Neural crest cell (in vitro differentiated cells): ENCODE measurements around the gene BTBD9. TPM values are rescaled to one million over a fixed set of nuclear protein-coding genes. Genes with fewer than 3 reads are reported as not detected.

Experiments
- DNase-seq: peaks from one replicate; pipeline ENCODE4 v3.0.0; 2021; ENCODE audit warnings: low read depth, mixed read lengths, low spot score
- H3K27ac Mint-ChIP-seq: one replicate; pipeline ENCODE4 v1.8.0; 2021; ENCODE audit warnings: mild to moderate bottlenecking, mixed read lengths; ENCODE audit not compliant: unreplicated experiment
- H3K27me3 Mint-ChIP-seq: 2 replicates; pipeline ENCODE4 v1.8.0; 2021; ENCODE audit warnings: low read depth, mild to moderate bottlenecking, mixed read lengths
- H3K36me3 Mint-ChIP-seq: 2 replicates; pipeline ENCODE4 v1.8.0; 2021; ENCODE audit warnings: low read depth, mild to moderate bottlenecking, mixed read lengths
- H3K4me1 Mint-ChIP-seq: 2 replicates; pipeline ENCODE4 v1.8.0; 2021; ENCODE audit warnings: mixed read lengths
- H3K4me3 Mint-ChIP-seq: one replicate; pipeline ENCODE4 v1.8.0; 2021; ENCODE audit warnings: mild to moderate bottlenecking, mixed read lengths
- H3K9me3 Mint-ChIP-seq: 2 replicates; pipeline ENCODE4 v1.8.0; 2021; ENCODE audit warnings: mixed read lengths
- CTCF ChIP-seq: fragments of 200-600 bp; sonication (generic); conservative IDR thresholded peaks from 2 replicates; pipeline ENCODE4 v1.5.0; 2021; ENCODE audit warnings: antibody characterized with exemption, mild to moderate bottlenecking
- total RNA-seq: library from RNA; stranded (reverse); gene quantifications from 2 replicates; pipeline ENCODE4 v1.2.1, GENCODE V29; 2021

Gene BTBD9
- total RNA-seq, 1 donor from 2014 or later = 18.0 TPM

DNA sequence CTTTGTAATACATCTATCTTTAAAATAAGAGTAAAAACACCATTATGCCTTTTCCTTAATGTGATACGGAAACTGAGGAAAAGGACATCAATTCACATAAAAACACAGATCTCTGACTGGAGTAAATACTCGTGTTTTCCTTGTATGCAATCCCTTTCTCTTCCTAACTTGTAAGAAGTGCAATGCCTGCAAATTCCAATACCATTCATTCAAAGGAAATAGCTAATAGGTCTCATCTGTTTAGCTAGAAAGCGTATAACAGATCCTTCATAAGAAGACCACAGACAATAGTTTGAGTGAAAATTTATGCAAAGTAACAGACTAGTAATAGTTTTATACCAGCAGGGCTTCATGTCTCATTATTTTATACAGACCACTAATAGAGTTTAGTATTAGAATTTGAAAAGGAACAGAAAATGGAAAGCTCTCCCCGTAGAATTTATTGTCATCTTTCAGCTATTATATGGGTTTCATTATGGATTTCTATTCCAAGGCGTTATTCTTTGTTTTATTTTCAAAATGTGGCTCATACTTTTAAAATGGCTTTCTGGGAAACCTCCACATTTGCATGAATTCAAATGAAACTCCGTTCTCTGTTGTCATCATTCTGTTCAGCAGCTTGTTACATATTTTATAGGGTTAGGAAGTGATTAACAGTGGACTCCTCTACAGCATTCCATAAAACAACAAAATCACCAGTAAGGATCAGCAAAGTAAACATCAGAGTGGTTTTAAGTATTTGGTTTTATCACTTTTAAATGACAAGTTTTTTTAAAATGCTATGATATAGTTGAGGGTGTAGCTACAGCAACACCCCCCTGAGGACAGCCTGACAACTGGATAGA is 186.7 kb downstream of the BTBD9 start:
- Mint-ChIP-seq H3K27ac (no peak overlapping the region), H3K27me3 (no peaks in the 10 kb centered on the region)

GRCh38 chr6:38450717-38451116 is 189.0 kb downstream of the BTBD9 start:
- Mint-ChIP-seq H3K27ac (no peak overlapping the region), H3K4me1 (no peaks in the 10 kb centered on the region), H3K27me3 (no peaks in the 10 kb centered on the region), H3K36me3 (peaks cover 5% of the 10 kb centered on the region), H3K4me3 (no peak overlapping the region), H3K9me3 (peaks cover 8% of the 10 kb centered on the region)
- no peak for TF ChIP-seq CTCF
- no peak for DNase-seq

More for the DNA sequence above, 186.7 kb downstream of the BTBD9 start:
- DNase-seq = no peak
- no peak for TF ChIP-seq CTCF
- Mint-ChIP-seq H3K36me3 (peaks cover 5% of the 10 kb centered on the region), H3K4me1 (no peaks in the 10 kb centered on the region), H3K9me3 (peaks cover 8% of the 10 kb centered on the region), H3K4me3 (no peak overlapping the region)

DNA sequence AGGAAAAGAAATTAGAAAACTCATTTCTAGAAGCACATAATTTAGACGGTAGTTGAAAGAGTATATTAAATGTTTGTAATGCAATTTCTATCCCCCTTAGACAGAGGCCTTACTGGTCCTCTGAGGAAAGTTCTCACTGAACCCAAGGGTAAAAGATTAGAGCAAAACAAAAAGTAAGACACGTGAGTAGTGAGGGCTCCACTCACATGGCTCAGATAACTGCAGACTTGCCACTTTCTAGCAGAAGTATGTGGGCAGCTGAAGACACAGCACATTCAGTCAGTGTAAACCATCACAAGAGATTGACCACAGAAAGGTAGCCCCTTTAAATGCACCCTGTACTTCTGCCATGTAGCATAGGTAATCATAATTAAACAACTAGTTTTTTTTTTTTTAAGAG is 193.8 kb downstream of the BTBD9 start:
- no peak for DNase-seq
- H3K4me1 Mint-ChIP-seq = peaks cover 5% of the 10 kb centered on the region
- peaks cover 5% of the 10 kb centered on the region for H3K36me3 Mint-ChIP-seq
- no peak overlapping the region for H3K4me3 Mint-ChIP-seq
- TF ChIP-seq CTCF = no peak
- H3K9me3 Mint-ChIP-seq = peaks cover 7% of the 10 kb centered on the region
- H3K27ac Mint-ChIP-seq = no peak overlapping the region
- H3K27me3 Mint-ChIP-seq = no peaks in the 10 kb centered on the region

DNA sequence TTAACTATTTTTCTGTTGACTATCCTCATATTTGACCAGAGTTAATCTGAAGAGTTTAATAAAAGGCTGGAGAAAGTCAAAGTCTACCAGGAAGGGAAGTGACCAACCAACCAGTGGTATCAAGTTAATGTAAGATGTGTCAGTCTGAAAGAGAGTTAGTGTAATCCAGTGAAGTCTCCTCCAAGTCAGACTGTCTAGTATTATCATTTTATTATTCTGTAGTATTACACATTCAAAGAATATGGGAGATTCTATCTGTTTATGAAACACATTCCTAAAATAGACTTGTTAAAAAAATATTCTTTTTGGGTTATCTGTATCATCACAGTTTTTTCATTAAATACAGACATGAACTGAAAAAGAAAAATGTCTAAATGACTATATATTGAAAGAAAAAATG is 194.4 kb downstream of the BTBD9 start:
- no peak for DNase-seq
- Mint-ChIP-seq H3K27me3 (no peaks in the 10 kb centered on the region), H3K4me1 (peaks cover 5% of the 10 kb centered on the region), H3K27ac (no peak overlapping the region), H3K36me3 (peaks cover 5% of the 10 kb centered on the region), H3K9me3 (peaks cover 5% of the 10 kb centered on the region), H3K4me3 (no peak overlapping the region)
- TF ChIP-seq CTCF = no peak

- Mint-ChIP-seq H3K4me3 (no peak overlapping the region), H3K27ac (no peak overlapping the region), H3K36me3 (no peaks in the 10 kb centered on the region), H3K4me1 (peaks cover 5% of the 10 kb centered on the region), H3K9me3 (no peaks in the 10 kb centered on the region), H3K27me3 (no peaks in the 10 kb centered on the region)
- TF ChIP-seq CTCF = no peak
- no peak for DNase-seq
These were observed 196.2 kb downstream of the BTBD9 start for GRCh38 chr6:38443352-38444144.
